Activated CD8-positive, alpha-beta memory T cell treated with anti-CD3 and anti-CD28 coated beads, Interleukin-2, amount 10 ng/mL, durations not matched to agents 7 days and 5 days (primary cell): Measurements from ENCODE around the gene BPI. TPM values are rescaled to one million over a fixed set of nuclear protein-coding genes. Genes with fewer than 3 reads are reported as not detected.

Experiments
- ATAC-seq: fragments of 150-1000 bp; cut with Tn5 transposase; one replicate; pipeline ENCODE4 v1.10.0; 2021; ENCODE audit warnings: moderate library complexity
- CTCF ChIA-PET: fragments of 350-600 bp; sonication (Branson Sonifier 250); formaldehyde crosslinking; loops from one replicate; lab custom pipeline; 2021; ENCODE audit warnings: antibody characterized with exemption; lab: Charles Lee
- DNase-seq: peaks from one replicate; pipeline ENCODE4 v3.0.0-alpha.2; 2020
- H3K27ac Mint-ChIP-seq: one replicate; pipeline ENCODE4 v1.8.0; 2021; ENCODE audit warnings: mild to moderate bottlenecking, mixed read lengths
- H3K27me3 Mint-ChIP-seq: one replicate; pipeline ENCODE4 v1.8.0; 2021; ENCODE audit warnings: mixed read lengths
- H3K36me3 Mint-ChIP-seq: one replicate; pipeline ENCODE4 v1.8.0; 2021; ENCODE audit warnings: mild to moderate bottlenecking, mixed read lengths
- H3K4me1 Mint-ChIP-seq: one replicate; pipeline ENCODE4 v1.8.0; 2021; ENCODE audit warnings: mixed read lengths
- H3K4me3 Mint-ChIP-seq: one replicate; pipeline ENCODE4 v1.8.0; 2021; ENCODE audit warnings: mild to moderate bottlenecking, moderate library complexity, mixed read lengths
- H3K9me3 Mint-ChIP-seq: one replicate; pipeline ENCODE4 v1.8.0; 2022; ENCODE audit warnings: low read depth, mixed read lengths
- total RNA-seq, 2 experiments: library from RNA; stranded (reverse); gene quantifications; one replicate each; pipeline ENCODE4 v1.2.3, GENCODE V29; 2021

The BPI gene
- total RNA-seq, 2 experiments from 2014 or later = not detected

DNA sequence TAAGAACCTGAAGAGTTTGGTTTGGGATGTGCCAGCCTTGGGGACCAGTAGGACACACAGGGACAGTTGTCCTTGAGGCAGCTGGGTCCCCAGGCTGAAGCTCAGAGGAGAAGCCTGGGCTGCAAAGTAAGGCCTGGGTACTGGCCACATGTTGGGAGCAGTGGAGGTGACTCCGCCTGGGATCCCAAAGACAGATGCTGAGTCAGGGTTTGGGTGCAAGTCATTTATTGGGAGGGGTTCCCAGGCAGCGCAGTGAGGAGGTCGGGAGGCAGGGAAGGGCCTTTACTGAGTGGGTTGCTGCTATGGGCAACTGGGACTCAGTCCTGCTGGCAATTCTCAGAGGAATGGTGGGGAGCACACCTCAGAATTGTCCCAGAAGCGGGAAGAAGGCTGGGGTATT lies 12.4 kb downstream of the BPI start:
- peaks cover 14% of the 10 kb centered on the region for H3K27me3 Mint-ChIP-seq

DNA sequence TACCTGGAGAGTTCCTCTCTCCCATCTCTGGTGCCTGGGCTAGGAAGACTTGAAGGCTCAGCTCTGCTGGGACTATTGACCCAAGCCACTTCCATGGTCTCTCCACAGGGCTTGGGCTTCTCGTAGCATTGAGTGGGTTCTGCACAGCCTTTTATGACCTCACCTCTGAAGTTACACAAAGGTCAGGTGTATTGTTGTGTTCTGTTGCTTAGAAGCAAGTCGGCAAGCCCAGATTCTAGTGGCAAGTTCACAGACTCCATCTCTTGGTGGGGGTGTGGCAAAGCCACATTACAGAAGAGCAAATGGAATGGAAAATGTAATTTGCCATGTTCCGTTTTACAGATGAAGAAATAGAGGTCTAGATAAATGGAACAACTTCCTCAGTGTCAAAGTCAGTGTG lies 13.5 kb downstream of the BPI start:
- ATAC-seq = no peak
- Mint-ChIP-seq H3K9me3 (no peaks in the 10 kb centered on the region), H3K27me3 (peaks cover 12% of the 10 kb centered on the region), H3K4me3 (no peak overlapping the region), H3K36me3 (no peaks in the 10 kb centered on the region), H3K4me1 (no peaks in the 10 kb centered on the region), H3K27ac (no peak overlapping the region)
- no peak for DNase-seq
- CTCF ChIA-PET = interaction anchor here (1.0 kb wide), 1 partner anchor 97 kb away, joined by 3 read pairs; no protein-coding TSS in a partner anchor

More for the DNA sequence above, 12.4 kb downstream of the BPI start:
- Mint-ChIP-seq H3K4me3 (no peak overlapping the region), H3K36me3 (no peaks in the 10 kb centered on the region), H3K4me1 (no peaks in the 10 kb centered on the region), H3K27ac (no peak overlapping the region), H3K9me3 (no peaks in the 10 kb centered on the region)
- CTCF ChIA-PET = no interaction called here
- ATAC-seq (no peak), DNase-seq (no peak)

DNA sequence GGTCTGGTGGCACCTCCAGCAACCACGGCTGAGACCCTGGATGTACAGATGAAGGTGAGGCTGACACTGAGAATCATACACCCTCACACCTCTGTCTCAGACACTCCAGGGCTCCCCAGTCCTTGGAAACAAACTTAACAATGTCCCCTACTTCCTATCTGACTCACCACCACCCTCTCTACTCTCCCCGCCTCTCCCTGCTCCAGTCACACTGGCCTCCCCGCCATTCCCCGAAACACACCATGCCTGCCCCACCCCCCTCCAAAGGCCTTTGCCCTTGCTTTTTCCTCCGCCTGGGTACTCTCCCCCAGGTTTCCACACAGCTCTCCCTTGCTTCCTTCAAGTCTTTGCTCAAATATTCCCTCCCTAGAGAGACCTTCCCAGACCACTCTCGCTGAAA lies 16.3 kb downstream of the BPI start:
- ATAC-seq = no peak
- H3K27me3 Mint-ChIP-seq = peaks cover 15% of the 10 kb centered on the region
- CTCF ChIA-PET = no interaction called here
- H3K9me3 Mint-ChIP-seq = no peaks in the 10 kb centered on the region
- no peak overlapping the region for H3K27ac Mint-ChIP-seq
- DNase-seq = no peak
- H3K4me3 Mint-ChIP-seq = no peak overlapping the region
- no peaks in the 10 kb centered on the region for H3K4me1 Mint-ChIP-seq
- no peaks in the 10 kb centered on the region for H3K36me3 Mint-ChIP-seq

- H3K27me3 Mint-ChIP-seq = peaks cover 15% of the 10 kb centered on the region
- no peaks in the 10 kb centered on the region for H3K36me3 Mint-ChIP-seq
- ATAC-seq = no peak
- no peak for DNase-seq
- no peaks in the 10 kb centered on the region for H3K9me3 Mint-ChIP-seq
- H3K4me1 Mint-ChIP-seq = no peaks in the 10 kb centered on the region
- no peak overlapping the region for H3K27ac Mint-ChIP-seq
- H3K4me3 Mint-ChIP-seq = no peak overlapping the region
- CTCF ChIA-PET = no interaction called here
These were observed 18.1 kb downstream of the BPI start for GRCh38 chr20:38321959-38322598.

DNA sequence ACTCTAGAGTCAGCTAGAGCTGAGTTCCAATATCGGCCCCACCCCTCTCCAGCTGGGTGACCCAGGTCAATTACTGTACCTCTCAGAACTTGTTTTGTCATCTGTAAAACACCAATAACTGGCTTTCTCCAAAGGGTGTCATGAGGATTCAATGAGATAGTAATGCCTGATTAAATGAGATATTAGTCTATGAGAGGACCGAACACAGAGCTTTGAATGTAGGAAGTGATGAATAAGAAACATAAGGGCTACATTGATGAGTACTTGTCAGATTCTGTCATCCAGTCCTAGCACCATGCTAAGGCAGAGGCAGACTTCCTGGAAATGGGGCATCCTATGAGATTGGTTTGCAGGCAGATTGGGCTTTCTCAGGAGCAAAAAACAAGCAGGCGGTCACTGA lies 20.2 kb downstream of the BPI start:
- Mint-ChIP-seq H3K9me3 (no peaks in the 10 kb centered on the region), H3K36me3 (no peaks in the 10 kb centered on the region), H3K4me1 (no peaks in the 10 kb centered on the region), H3K27ac (no peak overlapping the region), H3K27me3 (peaks cover 17% of the 10 kb centered on the region), H3K4me3 (no peak overlapping the region)
- CTCF ChIA-PET = no interaction called here
- ATAC-seq = no peak
- DNase-seq = no peak

DNA sequence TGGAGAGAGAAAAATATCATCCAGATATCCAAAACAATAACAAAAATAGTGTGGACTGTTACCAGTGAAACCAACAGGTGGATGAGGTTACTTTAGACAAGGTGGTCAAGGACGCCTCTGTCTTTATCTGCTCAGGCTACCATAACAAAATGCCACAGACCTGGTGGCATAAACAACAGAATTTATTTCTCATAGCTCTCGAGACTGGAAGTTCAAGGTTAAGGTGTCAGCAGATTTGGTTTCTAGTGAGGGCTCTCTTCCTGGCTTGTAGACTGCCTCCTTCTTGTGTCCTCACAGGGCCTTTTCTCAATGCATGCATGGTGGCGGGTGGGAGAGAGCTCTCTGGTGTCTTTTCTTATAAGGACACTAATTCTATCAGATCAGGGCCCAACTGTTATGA lies 21.2 kb downstream of the BPI start:
- H3K27me3 Mint-ChIP-seq = peaks cover 18% of the 10 kb centered on the region
- ATAC-seq (no peak), DNase-seq (no peak)
- no peak overlapping the region for H3K27ac Mint-ChIP-seq
- H3K36me3 Mint-ChIP-seq = no peaks in the 10 kb centered on the region
- CTCF ChIA-PET = no interaction called here
- no peak overlapping the region for H3K4me3 Mint-ChIP-seq
- no peaks in the 10 kb centered on the region for H3K4me1 Mint-ChIP-seq
- H3K9me3 Mint-ChIP-seq = no peaks in the 10 kb centered on the region

- H3K9me3 Mint-ChIP-seq = no peaks in the 10 kb centered on the region
- DNase-seq (no peak), ATAC-seq (no peak)
- CTCF ChIA-PET = no interaction called here
- no peaks in the 10 kb centered on the region for H3K4me1 Mint-ChIP-seq
- peaks cover 19% of the 10 kb centered on the region for H3K27me3 Mint-ChIP-seq
- no peaks in the 10 kb centered on the region for H3K36me3 Mint-ChIP-seq
- H3K4me3 Mint-ChIP-seq = no peak overlapping the region
- H3K27ac Mint-ChIP-seq = no peak overlapping the region
These were observed 21.9 kb downstream of the BPI start for GRCh38 chr20:38325905-38326304.

DNA sequence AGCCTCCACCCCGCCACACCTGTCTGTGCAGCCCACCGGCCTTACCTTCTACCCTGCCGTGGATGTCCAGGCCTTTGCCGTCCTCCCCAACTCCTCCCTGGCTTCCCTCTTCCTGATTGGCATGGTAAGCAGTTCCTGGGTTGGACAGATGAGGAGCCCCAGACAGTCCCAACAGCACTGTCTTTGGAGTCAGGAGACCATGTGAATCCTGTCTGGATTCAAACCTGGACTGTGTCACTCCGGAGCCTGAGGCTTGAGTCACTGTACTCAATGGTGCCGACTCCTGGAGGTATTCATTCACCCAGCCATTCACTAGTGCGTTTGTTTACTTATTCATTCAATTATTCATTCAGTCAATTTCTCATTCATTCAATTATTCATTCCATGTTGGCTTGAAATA lies 22.4 kb downstream of the BPI start:
- CTCF ChIA-PET = no interaction called here
- DNase-seq (no peak), ATAC-seq (no peak)
- no peaks in the 10 kb centered on the region for H3K36me3 Mint-ChIP-seq
- H3K27ac Mint-ChIP-seq = no peak overlapping the region
- peaks cover 19% of the 10 kb centered on the region for H3K27me3 Mint-ChIP-seq
- no peaks in the 10 kb centered on the region for H3K9me3 Mint-ChIP-seq
- H3K4me3 Mint-ChIP-seq = no peak overlapping the region
- no peaks in the 10 kb centered on the region for H3K4me1 Mint-ChIP-seq

- ATAC-seq (no peak), DNase-seq (no peak)
- Mint-ChIP-seq H3K27ac (no peak overlapping the region), H3K27me3 (peaks cover 24% of the 10 kb centered on the region), H3K4me3 (no peak overlapping the region), H3K36me3 (no peaks in the 10 kb centered on the region), H3K9me3 (no peaks in the 10 kb centered on the region), H3K4me1 (no peaks in the 10 kb centered on the region)
- CTCF ChIA-PET = no interaction called here
These were observed 26.7 kb downstream of the BPI start for GRCh38 chr20:38330638-38331037.

DNA sequence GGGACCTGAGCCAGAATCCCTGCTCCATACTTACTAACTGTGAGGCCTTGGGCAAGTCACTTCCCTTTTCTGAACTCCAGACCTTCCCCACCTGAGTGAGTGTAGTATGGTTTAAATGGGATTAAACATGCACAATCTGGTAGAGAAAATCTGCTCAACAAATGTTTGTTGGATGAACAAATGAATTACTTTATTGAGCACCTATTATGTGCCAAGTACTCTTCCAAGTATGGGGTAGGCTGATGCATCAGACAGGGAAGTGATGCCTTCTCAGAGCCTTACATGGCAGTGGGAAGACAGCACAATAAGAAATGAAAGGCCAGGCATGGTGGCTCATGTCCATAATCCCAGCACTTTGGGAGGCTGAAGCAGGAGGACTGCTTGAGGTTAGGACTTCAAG lies 27.3 kb downstream of the BPI start:
- Mint-ChIP-seq H3K27ac (no peak overlapping the region), H3K4me3 (no peak overlapping the region), H3K4me1 (no peaks in the 10 kb centered on the region), H3K9me3 (no peaks in the 10 kb centered on the region), H3K27me3 (peaks cover 28% of the 10 kb centered on the region), H3K36me3 (no peaks in the 10 kb centered on the region)
- DNase-seq = no peak
- ATAC-seq = no peak
- CTCF ChIA-PET = no interaction called here

- Mint-ChIP-seq H3K9me3 (no peaks in the 10 kb centered on the region), H3K36me3 (no peaks in the 10 kb centered on the region), H3K4me3 (no peak overlapping the region), H3K27me3 (peaks cover 32% of the 10 kb centered on the region), H3K4me1 (no peaks in the 10 kb centered on the region), H3K27ac (no peak overlapping the region)
- CTCF ChIA-PET = no interaction called here
- no peak for DNase-seq
- no peak for ATAC-seq
These were observed 27.9 kb downstream of the BPI start for GRCh38 chr20:38331814-38332213.

DNA sequence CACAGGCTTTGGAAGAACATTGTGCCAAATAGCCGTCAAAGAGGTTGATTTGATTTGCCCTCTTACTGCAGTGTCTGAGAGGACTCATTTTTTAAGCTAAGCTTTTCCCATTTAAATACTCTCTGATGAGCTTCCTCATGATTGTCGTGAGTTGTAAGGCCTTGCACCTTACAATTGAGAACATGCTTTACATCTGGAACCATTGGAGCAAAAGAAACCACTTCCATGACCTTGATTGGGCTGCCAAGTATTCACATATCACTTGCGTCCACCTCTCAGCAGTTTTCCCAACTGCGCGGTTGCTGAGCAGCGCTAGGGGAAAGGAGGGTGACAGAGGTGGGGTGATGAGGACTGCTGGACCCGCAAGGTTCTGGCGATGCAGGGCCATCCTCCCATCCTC lies 30.1 kb downstream of the BPI start:
- Mint-ChIP-seq H3K27ac (no peak overlapping the region), H3K9me3 (peaks cover 6% of the 10 kb centered on the region), H3K27me3 (peaks cover 44% of the 10 kb centered on the region), H3K4me1 (no peaks in the 10 kb centered on the region), H3K4me3 (no peak overlapping the region), H3K36me3 (no peaks in the 10 kb centered on the region)
- no peak for DNase-seq
- CTCF ChIA-PET = no interaction called here
- ATAC-seq = no peak

DNA sequence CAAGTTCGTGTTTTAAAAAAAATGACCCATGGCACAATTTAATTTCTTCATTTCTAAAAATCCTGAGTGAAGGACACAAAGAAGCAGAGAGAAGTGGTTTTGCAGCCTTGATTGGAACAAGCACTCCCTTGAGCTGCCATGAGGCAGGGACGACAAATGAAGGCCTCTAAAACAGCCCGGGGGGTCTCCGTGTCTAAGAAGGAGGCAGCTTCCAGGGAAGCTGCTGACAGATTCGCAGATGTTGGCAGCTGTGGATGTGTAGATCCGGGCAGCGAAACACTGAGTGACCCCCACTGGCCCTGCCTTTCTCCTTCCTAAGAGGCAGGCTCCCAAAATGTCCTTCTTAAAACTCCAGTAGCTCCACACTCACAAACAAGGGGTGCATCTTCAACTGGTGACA lies 32.8 kb downstream of the BPI start:
- peaks cover 6% of the 10 kb centered on the region for H3K9me3 Mint-ChIP-seq
- no peak for ATAC-seq
- no peak overlapping the region for H3K27ac Mint-ChIP-seq
- no peak for DNase-seq
- peaks cover 49% of the 10 kb centered on the region for H3K27me3 Mint-ChIP-seq
- H3K4me1 Mint-ChIP-seq = no peaks in the 10 kb centered on the region
- no peak overlapping the region for H3K4me3 Mint-ChIP-seq
- no peaks in the 10 kb centered on the region for H3K36me3 Mint-ChIP-seq
- CTCF ChIA-PET = no interaction called here

DNA sequence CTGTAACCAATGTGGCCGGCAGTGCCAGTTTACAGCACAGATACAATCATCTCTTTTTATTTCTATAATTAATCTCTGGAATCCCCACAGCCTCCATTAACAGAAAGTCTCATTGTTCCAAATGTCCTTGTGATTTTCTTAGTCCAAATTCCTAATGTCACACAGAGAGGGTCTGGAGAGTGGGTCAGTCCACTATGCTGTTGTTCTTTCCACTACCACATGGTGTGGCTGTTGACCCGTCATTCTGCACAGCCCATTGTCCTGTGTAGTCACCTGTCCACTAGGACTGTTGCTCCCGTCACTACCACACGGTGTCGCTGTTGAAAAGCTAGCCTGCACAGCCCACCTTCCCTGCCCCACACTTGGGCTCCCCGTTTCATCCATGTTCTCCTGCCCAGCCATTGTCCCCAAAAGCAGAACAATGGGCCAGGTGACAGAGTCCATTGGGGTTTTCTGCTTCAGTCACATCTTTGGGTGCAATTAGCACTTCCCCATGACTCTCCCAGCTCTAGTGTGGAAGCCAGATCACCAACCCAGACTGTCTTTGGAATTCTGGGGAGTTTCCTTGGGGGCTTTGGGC lies 33.7 kb downstream of the BPI start:
- no peak for ATAC-seq
- CTCF ChIA-PET = no interaction called here
- H3K27me3 Mint-ChIP-seq = peaks cover 43% of the 10 kb centered on the region
- H3K36me3 Mint-ChIP-seq = no peaks in the 10 kb centered on the region
- H3K4me3 Mint-ChIP-seq = no peak overlapping the region
- H3K9me3 Mint-ChIP-seq = peaks cover 6% of the 10 kb centered on the region
- no peaks in the 10 kb centered on the region for H3K4me1 Mint-ChIP-seq
- no peak overlapping the region for H3K27ac Mint-ChIP-seq
- DNase-seq = peak; percentile 45
